ENCODE data around the gene MMRN1. TPM values are rescaled to one million over a fixed set of nuclear protein-coding genes. Genes with fewer than 3 reads are reported as not detected.

The MMRN1 gene
- total RNA-seq, 1 experiment from 2014 or later = not detected

- ChIA-PET POLR2A (no interaction called here), CTCF (no interaction called here)
- DNase-seq = no peak
- intact Hi-C loops (cut with micrococcal nuclease; ENCODE audit: unreplicated experiment) = no loop called here
- no peaks in the 10 kb centered on the region for H3K9me3 Mint-ChIP-seq (ENCODE audit: unreplicated experiment)
- H3K4me1 Mint-ChIP-seq (ENCODE audit: low read depth, unreplicated experiment) = peaks cover 49% of the 10 kb centered on the region
- H3K4me1 ChIP-seq = peaks cover 64% of the 10 kb centered on the region
- H3K27me3 Mint-ChIP-seq (ENCODE audit: insufficient read depth, unreplicated experiment) = no peaks in the 10 kb centered on the region
- H3K4me3 ChIP-seq (ENCODE audit: low read depth, low read length) = no peak overlapping the region
- H3K27me3 ChIP-seq (replicated peaks; ENCODE audit: control insufficient read depth, insufficient read depth, low read length) = no peaks in the 10 kb centered on the region
- BruUV-seq (replicated peaks) = no TSS peak
- H3K9me3 ChIP-seq = no peaks in the 10 kb centered on the region
- no peaks in the 10 kb centered on the region for H3K36me3 ChIP-seq (ENCODE audit: control insufficient read depth, insufficient read depth, low read length)
- peak overlapping the region; percentile 74 for H3K27ac Mint-ChIP-seq (ENCODE audit: unreplicated experiment)
- H3K36me3 Mint-ChIP-seq (ENCODE audit: insufficient read depth, unreplicated experiment) = peaks cover 5% of the 10 kb centered on the region
- H3K4me3 Mint-ChIP-seq (ENCODE audit: unreplicated experiment) = peak overlapping the region; percentile 24
- no peak for TF ChIP-seq CTCF (IDR thresholded peaks at IDR 0.05; ENCODE audit: insufficient read depth in 1 of 2, low read depth in 1 of 2, low read length in 1 of 2, severe bottlenecking in 1 of 2, unreplicated experiment in 1 of 2)
These were observed 101.2 kb downstream of the MMRN1 start for GRCh38 chr4:89995814-89996213.

- Histone ChIP-seq H3K4me1 (peaks cover 68% of the 10 kb centered on the region), H3K9me3 (no peaks in the 10 kb centered on the region), H3K27me3 (replicated peaks; ENCODE audit: control insufficient read depth, insufficient read depth, low read length) (no peaks in the 10 kb centered on the region), H3K4me3 (ENCODE audit: low read depth, low read length) (no peak overlapping the region), H3K36me3 (ENCODE audit: control insufficient read depth, insufficient read depth, low read length) (no peaks in the 10 kb centered on the region)
- no peak for DNase-seq
- Mint-ChIP-seq H3K36me3 (ENCODE audit: insufficient read depth, unreplicated experiment) (peaks cover 5% of the 10 kb centered on the region), H3K27ac (ENCODE audit: unreplicated experiment) (peak overlapping the region; percentile 27), H3K9me3 (ENCODE audit: unreplicated experiment) (no peaks in the 10 kb centered on the region), H3K4me1 (ENCODE audit: low read depth, unreplicated experiment) (peaks cover 51% of the 10 kb centered on the region), H3K4me3 (ENCODE audit: unreplicated experiment) (no peak overlapping the region), H3K27me3 (ENCODE audit: insufficient read depth, unreplicated experiment) (no peaks in the 10 kb centered on the region)
- CTCF ChIA-PET = no interaction called here
- POLR2A ChIA-PET = no interaction called here
- intact Hi-C loops (cut with micrococcal nuclease; ENCODE audit: unreplicated experiment) = no loop called here
- TF ChIP-seq CTCF (IDR thresholded peaks at IDR 0.05; ENCODE audit: insufficient read depth in 1 of 2, low read depth in 1 of 2, low read length in 1 of 2, severe bottlenecking in 1 of 2, unreplicated experiment in 1 of 2) = no peak
- BruUV-seq (replicated peaks) = no TSS peak
These were observed 102.6 kb downstream of the MMRN1 start for GRCh38 chr4:89997171-89997704.

GRCh38 chr4:89998469-89999011, 103.9 kb downstream of the MMRN1 start:
- Histone ChIP-seq H3K36me3 (ENCODE audit: control insufficient read depth, insufficient read depth, low read length) (no peaks in the 10 kb centered on the region), H3K4me3 (ENCODE audit: low read depth, low read length) (no peak overlapping the region), H3K9me3 (no peaks in the 10 kb centered on the region), H3K27me3 (replicated peaks; ENCODE audit: control insufficient read depth, insufficient read depth, low read length) (no peaks in the 10 kb centered on the region), H3K4me1 (peaks cover 68% of the 10 kb centered on the region)
- BruUV-seq (replicated peaks) = no TSS peak
- no peak for TF ChIP-seq CTCF (IDR thresholded peaks at IDR 0.05; ENCODE audit: insufficient read depth in 1 of 2, low read depth in 1 of 2, low read length in 1 of 2, severe bottlenecking in 1 of 2, unreplicated experiment in 1 of 2)
- ChIA-PET CTCF (no interaction called here), POLR2A (no interaction called here)
- Mint-ChIP-seq H3K9me3 (ENCODE audit: unreplicated experiment) (no peaks in the 10 kb centered on the region), H3K36me3 (ENCODE audit: insufficient read depth, unreplicated experiment) (peaks cover 5% of the 10 kb centered on the region), H3K4me3 (ENCODE audit: unreplicated experiment) (no peak overlapping the region), H3K4me1 (ENCODE audit: low read depth, unreplicated experiment) (peaks cover 55% of the 10 kb centered on the region), H3K27ac (ENCODE audit: unreplicated experiment) (no peak overlapping the region), H3K27me3 (ENCODE audit: insufficient read depth, unreplicated experiment) (no peaks in the 10 kb centered on the region)
- DNase-seq = no peak
- intact Hi-C loops (cut with micrococcal nuclease; ENCODE audit: unreplicated experiment) = no loop called here

Data from Caco-2 (cell line).